Smooth muscle cell (in vitro differentiated cells): ENCODE data around the gene AGTRAP. TPM values are rescaled to one million over a fixed set of nuclear protein-coding genes. Genes with fewer than 3 reads are reported as not detected.

Experiments
- DNase-seq: peaks from one replicate; lab custom pipeline; 2025; ENCODE audit not compliant: unreplicated experiment; lab: John Stamatoyannopoulos, UW
- H2AFZ ChIP-seq: fragments of 200-600 bp; sonication (generic); 2 replicates; pipeline ENCODE4 v1.6.0; 2016; ENCODE audit warnings: antibody characterized with exemption, low read depth, mild to moderate bottlenecking
- H3F3A ChIP-seq: fragments of 200-600 bp; sonication (generic); 2 replicates; pipeline ENCODE4 v1.6.0; 2017; ENCODE audit warnings: antibody characterized with exemption, low read depth
- H3K27ac ChIP-seq: fragments of 200-600 bp; sonication (generic); 2 replicates; pipeline ENCODE4 v1.5.1; 2016; ENCODE audit warnings: low read depth, mild to moderate bottlenecking
- H3K27me3 ChIP-seq: fragments of 200-600 bp; sonication (generic); 2 replicates; pipeline ENCODE4 v1.6.1; 2016; ENCODE audit warnings: low read depth, mild to moderate bottlenecking
- H3K36me3 ChIP-seq: fragments of 200-600 bp; sonication (generic); 2 replicates; pipeline ENCODE4 v1.5.1; 2016; ENCODE audit warnings: low read depth
- H3K4me1 ChIP-seq: fragments of 200-600 bp; sonication (generic); 2 replicates; pipeline ENCODE4 v1.5.1; 2016; ENCODE audit warnings: low read depth
- H3K4me2 ChIP-seq: fragments of 200-600 bp; sonication (generic); 2 replicates; pipeline ENCODE4 v1.6.0; 2016; ENCODE audit warnings: mild to moderate bottlenecking
- H3K4me3 ChIP-seq: fragments of 200-600 bp; sonication (generic); 2 replicates; pipeline ENCODE4 v1.5.1; 2016; ENCODE audit warnings: mild to moderate bottlenecking
- H3K79me2 ChIP-seq: fragments of 200-600 bp; sonication (generic); 2 replicates; pipeline ENCODE4 v1.6.0; 2016; ENCODE audit warnings: low read depth, mild to moderate bottlenecking
- H3K9ac ChIP-seq: fragments of 200-600 bp; sonication (generic); 2 replicates; pipeline ENCODE4 v1.6.0; 2016; ENCODE audit warnings: low read depth
- H3K9me3 ChIP-seq: fragments of 200-600 bp; sonication (generic); replicated peaks from 2 replicates; pipeline ENCODE4 v1.5.1; 2016; ENCODE audit warnings: low read depth
- H4K20me1 ChIP-seq: fragments of 200-600 bp; sonication (generic); 2 replicates; pipeline ENCODE4 v1.6.0; 2016; ENCODE audit warnings: low read depth
- CTCF ChIP-seq: fragments of 200-600 bp; sonication (generic); IDR thresholded peaks from 2 replicates; pipeline ENCODE4 v1.5.1; 2017; ENCODE audit warnings: borderline replicate concordance, mild to moderate bottlenecking, antibody characterized with exemption; ENCODE audit not compliant: insufficient read depth, poor library complexity, severe bottlenecking
- WGBS: methylation state at CpG from one replicate; pipeline ENCODE4 v1.1.7; 2016; ENCODE audit warnings: low lambda C conversion rate; 5-methylcytosine and 5-hydroxymethylcytosine counted together
- polyA plus RNA-seq: library from polyadenylated mRNA; unstranded; fragments of >200 nt; fragmentation: Nextera tagmentation; extraction: Ambion mirVana; gene quantifications from 2 replicates; pipeline ENCODE4 v1.2.1, GENCODE V29; 2016
- total RNA-seq: library from RNA; depleted of rRNA; stranded (reverse); fragments of >200 nt; gene quantifications from 2 replicates; pipeline ENCODE4 v1.2.3, GENCODE V29; 2014

Gene AGTRAP
- total and polyA plus RNA-seq, 2 experiments from 2014 or later: 30.9 to 76.8 TPM

GRCh38 chr1:11780380-11781147 lies 44.6 kb downstream of the AGTRAP start:
- H3K79me2 ChIP-seq: no peaks in the 10 kb centered on the region
- no peaks in the 10 kb centered on the region for H3K9me3 ChIP-seq
- no peak for DNase-seq
- peaks cover 3% of the 10 kb centered on the region for H3K4me1 ChIP-seq
- no peak overlapping the region for H3K27ac ChIP-seq
- H3K27me3 ChIP-seq: no peaks in the 10 kb centered on the region
- 77% methylated on average over 8 of the region's 10 CpGs for WGBS
- no peak overlapping the region for H3K4me3 ChIP-seq
- H3K36me3 ChIP-seq: no peaks in the 10 kb centered on the region
- TF ChIP-seq CTCF: no peak
- no peaks in the 10 kb centered on the region for H4K20me1 ChIP-seq
- no peak overlapping the region for H2AFZ ChIP-seq
- H3K9ac ChIP-seq: no peak overlapping the region
- no peak overlapping the region for H3K4me2 ChIP-seq
- no peaks in the 10 kb centered on the region for H3F3A ChIP-seq

DNA sequence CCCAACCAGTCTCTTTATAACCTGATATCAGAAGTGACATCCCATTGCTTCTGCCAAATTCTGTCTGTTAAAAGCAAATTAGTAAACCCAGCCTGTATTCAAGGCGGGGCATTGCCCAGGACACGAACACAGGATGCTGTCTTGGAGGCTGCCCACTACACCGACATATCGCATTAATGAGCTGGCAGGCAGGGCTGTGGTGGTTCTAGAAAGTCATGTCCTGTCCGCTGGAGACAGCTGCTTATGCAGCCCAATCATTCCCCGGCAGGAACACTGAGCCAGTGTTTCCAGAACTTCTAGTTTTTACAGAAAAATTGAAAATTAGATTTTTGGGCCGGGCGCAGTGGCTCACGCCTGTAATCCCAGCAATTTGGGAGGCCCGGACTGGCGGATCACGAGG lies 45.4 kb downstream of the AGTRAP start:
- H3K27me3 ChIP-seq: no peaks in the 10 kb centered on the region
- no peaks in the 10 kb centered on the region for H3K36me3 ChIP-seq
- H3K4me1 ChIP-seq: peaks cover 3% of the 10 kb centered on the region
- H3K27ac ChIP-seq: no peak overlapping the region
- no peaks in the 10 kb centered on the region for H3K9me3 ChIP-seq
- H4K20me1 ChIP-seq: no peaks in the 10 kb centered on the region
- no peak for DNase-seq
- no peak overlapping the region for H3K9ac ChIP-seq
- 96% methylated on average over 12 of the region's 12 CpGs for WGBS
- no peak overlapping the region for H3K4me3 ChIP-seq
- H3F3A ChIP-seq: no peaks in the 10 kb centered on the region
- TF ChIP-seq CTCF: no peak
- no peak overlapping the region for H3K4me2 ChIP-seq
- no peaks in the 10 kb centered on the region for H3K79me2 ChIP-seq
- H2AFZ ChIP-seq: no peak overlapping the region

DNA sequence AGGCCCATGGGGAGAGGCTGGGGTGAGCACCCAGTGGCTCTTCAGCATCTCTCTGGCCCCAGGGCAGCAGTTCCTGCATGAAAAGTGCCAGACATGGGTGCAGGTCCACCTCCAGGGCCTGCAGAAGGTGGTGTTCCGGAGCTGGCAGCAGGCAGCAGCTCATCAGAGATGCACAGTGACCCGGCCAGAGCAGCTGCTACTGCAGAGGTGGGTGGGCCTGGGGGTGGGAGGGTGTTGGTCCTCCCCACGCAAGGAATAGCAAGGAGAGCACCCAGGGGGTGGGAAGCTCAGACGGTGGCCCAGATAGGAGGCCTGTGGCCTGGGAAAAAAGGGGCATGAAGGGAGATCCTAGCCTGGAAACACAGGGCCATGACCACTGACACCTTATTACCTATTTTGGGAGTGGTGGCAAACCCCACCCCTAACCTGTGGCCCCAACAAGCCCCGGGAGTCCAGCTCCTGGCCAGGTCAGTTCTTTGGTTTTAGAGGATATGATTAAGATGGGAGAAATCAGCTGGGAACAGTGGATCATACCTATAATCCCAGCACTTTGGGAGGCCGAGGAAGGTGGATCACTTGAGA lies 46.3 kb downstream of the AGTRAP start:
- Histone ChIP-seq H3K79me2 (no peaks in the 10 kb centered on the region), H3K9ac (no peak overlapping the region), H3K4me3 (no peak overlapping the region), H3K27ac (no peak overlapping the region), H3K36me3 (no peaks in the 10 kb centered on the region), H3K27me3 (no peaks in the 10 kb centered on the region), H3K4me2 (no peak overlapping the region), H3F3A (no peaks in the 10 kb centered on the region), H3K9me3 (no peaks in the 10 kb centered on the region), H2AFZ (no peak overlapping the region), H4K20me1 (no peaks in the 10 kb centered on the region), H3K4me1 (peaks cover 8% of the 10 kb centered on the region)
- 84% methylated on average over 5 of the region's 6 CpGs for WGBS
- DNase-seq: no peak
- no peak for TF ChIP-seq CTCF
